HG03159 (cell line): ENCODE results near the gene GLE1.
"Not testable (repeated sequence)": the region's sequence is repeated elsewhere in the genome, so short reads cannot be mapped to it uniquely, and the experiment has no call there.

Source experiments
- ATAC-seq: cut with Tn5 transposase; IDR thresholded peaks from one replicate; pipeline ENCODE4 v1.9.1; 2021; ENCODE audit warnings: mild to moderate bottlenecking, moderate library complexity; ENCODE audit not compliant: unreplicated experiment

The GLE1 gene

DNA sequence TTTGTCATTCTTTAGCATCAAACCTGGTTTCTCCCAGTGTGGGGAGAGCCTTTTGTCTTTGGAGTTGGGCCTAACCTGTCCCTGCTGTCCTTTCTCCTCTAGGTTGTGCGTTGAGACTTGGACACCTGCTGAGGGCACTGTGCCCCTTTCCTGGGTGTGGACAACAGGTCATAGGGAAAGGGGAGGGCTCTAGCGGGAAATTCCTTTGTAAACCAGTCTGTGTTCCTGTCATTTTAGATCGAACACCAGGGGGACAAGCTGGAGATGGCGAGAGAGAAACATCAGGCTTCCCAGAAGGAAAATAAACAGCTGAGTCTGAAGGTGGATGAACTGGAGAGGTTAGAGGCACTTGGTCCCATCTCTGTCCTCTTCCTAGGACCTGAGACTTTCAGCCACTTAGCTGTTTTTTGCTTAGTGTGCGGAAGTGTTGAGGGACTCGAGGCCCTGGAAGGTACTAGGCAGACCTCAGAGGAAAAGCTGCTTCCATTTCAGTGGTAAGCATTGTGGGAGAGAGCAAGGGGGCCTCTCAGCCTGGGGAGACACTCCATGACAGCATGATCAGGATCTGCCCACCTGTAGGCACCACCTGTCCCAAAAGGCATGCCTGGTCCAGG is 8.6 kb upstream of the GLE1 start:
- ATAC-seq = no peak

DNA sequence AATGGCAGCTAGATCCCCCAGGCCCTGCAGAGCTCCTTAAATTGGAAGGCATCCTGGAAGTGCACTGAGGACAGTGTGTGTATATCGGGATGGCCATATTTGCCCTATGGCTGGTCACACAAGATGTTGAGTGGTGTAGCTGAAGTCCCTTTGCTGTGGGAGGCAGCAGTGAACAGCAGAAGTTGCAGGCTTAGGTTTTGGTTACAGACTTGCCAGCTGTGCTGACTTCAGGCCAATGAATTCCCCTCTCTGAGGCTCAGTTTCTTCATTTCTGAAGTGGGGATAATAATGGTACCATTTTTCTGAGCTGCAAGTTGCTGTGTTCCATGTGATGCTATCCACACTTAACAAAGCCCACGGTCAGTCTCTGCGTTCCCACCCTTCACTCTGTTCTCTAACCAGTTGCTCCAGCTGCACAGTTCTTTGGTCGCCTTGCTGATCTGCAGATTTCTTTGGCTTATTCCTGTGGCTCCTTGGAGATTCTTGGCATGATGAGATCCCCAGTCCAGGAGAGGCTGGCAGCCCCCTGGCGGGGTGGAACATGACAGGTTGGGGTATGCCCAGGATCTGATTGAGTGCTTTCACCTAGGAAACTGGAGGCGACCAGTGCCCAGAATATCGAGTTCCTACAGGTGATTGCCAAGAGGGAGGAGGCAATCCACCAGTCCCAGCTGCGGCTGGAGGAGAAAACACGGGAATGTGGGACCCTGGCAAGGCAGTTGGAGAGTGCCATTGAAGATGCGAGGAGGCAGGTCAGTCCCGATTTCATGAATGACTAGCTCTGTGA is 6.5 kb upstream of the GLE1 start:
- no peak for ATAC-seq

DNA sequence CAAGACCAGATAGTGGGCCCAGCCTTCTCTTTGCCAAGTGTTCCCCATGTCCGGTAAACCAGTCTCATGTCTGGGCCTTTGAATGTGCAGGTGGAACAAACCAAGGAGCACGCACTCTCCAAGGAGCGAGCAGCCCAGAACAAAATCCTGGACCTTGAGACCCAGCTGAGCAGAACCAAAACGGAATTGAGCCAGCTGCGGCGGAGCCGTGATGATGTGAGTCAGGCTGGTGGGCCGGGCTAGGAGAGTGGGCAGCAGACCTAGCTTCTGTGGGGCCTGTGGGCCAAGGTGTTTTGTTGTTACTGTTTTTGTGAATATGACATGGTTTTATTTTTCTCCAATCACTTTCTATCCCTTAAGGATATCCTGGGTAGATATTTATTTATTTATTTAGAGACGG is 5.6 kb upstream of the GLE1 start:
- no peak for ATAC-seq

DNA sequence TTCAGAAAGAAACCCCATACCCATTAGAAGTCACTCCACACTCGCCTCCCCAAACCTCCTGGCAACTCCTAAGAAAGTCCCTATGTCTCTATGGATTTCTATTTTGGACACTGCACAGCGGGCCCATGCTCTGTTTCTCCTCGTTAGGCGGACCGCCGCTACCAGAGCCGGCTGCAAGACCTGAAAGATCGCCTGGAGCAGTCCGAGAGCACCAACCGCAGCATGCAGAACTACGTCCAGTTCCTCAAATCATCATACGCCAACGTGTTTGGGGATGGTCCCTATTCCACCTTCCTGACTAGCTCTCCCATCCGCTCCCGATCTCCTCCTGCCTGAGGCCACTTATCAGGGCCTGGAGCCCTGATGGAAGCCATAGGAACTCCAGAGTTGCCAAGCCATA is 4.6 kb upstream of the GLE1 start:
- no peak for ATAC-seq

DNA sequence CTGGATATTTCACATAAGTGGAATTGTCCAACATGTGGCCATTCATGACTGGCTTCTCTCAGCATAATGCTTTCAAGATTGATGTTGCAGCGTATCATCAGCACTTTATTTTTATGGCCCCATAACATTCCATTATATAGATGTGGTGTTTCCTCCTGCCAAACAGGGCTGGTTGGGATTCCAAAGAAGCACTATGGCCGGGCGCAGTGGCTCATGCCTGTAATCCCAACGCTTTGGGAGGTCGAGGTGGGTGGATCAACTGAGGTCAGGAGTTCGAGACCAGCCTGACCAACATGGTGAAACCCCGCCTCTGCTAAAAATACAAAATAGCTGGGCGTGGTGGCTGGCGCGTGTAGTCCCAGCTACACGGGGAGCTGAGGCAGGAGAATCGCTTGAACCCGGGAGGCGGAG is 1.1 kb upstream of the GLE1 start:
- not testable (repeated sequence) for ATAC-seq

DNA sequence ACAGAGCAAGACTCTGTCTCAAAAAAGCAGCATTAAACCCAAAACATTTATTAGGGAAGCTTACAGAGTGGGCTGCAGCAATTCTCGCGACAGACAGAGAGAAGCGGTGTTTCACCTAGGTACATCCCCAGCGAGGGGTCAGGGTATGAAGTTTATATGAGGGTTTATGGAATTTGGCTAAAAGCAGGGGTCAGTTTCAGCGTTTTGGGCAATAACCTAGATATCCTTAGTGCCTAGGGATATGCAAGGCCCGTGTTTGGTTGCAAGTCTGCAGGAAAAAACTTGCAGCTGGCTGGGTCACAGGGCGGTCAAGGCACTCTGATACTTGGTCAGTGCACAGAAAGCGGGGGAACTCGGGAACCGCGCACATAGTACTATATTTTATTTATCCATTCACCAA is 649 bp upstream of the GLE1 start:
- no peak for ATAC-seq

DNA sequence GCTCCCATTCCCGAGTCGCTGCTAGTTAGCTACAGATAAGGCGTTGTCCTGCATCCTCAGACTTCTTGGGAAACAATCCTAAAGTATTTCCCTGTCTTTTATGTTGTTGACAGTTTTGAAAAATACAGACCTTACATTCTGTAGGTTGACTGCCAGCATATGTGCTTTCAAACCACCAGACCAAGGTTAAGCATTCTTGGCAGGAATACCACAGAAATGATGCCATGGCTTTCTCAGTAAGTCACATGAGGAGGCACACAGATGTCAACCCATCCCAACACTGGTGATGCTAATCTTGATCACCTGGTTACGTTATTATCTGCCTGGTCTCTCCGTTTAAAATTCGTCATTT is 871 bp downstream of the GLE1 start:
- no peak for ATAC-seq

DNA sequence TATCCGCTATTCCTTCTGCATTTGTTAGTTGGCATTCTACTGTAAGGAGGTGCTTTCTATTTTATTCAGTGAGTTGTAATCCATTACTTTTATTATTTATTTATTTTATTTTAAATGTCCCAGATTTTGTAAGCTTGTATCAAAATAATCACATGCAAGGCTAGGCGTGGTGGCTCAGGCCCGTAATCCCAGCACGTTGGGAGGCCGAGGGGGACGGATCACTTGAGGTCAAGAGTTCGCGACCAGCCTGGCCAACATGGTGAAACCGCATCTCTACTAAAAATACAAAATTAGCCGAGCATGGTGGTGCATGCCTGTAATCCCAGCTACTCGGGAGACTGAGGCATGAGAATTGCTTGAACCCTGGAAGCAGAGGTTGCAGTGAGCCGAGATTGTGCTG is 1.4 kb downstream of the GLE1 start:
- not testable (repeated sequence) for ATAC-seq

DNA sequence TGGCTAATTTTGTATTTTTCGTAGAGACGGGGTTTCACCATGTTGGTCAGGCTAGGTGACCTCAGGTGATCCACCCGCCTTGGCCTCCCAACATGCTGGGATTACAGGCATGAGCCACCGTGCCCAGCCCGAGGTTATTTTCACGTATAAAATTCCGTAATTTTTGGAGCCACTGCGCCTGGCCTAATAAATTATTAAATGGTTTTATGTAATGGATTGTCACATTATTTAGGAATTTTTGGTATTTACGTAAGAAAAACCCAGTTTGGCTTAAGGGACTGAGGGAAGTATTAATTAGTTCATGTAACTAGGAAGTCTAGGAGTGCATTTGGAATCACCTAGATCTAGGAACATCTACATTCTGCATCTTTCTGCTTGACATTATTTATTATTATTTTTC is 8.3 kb downstream of the GLE1 start:
- no peak for ATAC-seq

DNA sequence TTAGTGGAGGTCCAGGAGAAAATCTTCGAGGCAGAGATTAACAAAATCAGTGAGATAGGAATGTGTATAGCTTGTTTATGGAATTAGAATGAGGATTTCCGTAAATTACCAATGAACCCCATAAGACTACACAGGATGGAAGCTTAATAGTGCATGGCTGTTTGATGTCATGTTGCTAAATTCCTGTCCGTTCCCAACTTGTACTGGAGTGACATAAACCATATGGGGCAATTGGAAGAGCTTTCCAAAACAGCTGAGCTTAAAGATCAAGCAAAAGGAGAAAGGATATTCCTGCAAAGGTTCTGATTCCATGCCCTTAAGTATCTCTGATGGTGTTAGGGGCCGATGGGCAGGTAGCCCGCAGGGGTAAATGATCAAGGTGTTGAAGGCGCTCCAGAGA is 17.4 kb downstream of the GLE1 start:
- no peak for ATAC-seq

DNA sequence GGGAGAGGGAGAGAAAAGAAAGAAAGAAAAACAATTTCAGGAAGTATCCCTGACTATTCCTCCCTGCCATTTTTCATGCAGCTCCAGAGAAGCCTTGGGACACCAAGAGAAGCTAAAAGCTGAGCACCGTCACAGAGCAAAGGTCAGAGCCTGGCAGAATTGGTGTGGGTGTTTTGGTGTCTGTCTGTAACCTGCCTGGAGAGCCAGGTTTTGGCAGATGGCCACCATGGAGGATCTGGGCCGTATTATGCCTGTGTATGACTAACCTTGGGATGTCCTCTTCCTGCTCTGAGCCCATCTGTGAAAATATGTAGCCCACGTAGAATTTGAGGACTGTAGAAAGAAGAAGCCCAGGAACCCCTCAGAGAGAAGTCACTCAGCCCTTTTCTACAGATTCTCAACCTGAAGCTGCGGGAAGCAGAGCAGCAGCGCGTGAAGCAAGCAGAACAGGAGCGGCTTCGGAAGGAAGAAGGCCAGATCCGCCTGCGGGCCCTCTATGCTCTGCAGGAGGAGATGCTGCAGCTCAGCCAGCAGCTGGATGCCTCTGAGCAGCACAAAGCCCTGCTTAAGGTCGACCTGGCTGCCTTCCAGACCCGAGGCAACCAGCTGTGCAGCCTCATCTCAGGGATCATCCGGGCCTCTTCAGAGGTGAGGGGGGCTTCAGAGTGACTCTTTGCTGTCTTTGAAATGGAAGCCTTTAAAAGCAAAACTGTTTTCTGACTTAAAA is 18.8 kb downstream of the GLE1 start:
- ATAC-seq = no peak

DNA sequence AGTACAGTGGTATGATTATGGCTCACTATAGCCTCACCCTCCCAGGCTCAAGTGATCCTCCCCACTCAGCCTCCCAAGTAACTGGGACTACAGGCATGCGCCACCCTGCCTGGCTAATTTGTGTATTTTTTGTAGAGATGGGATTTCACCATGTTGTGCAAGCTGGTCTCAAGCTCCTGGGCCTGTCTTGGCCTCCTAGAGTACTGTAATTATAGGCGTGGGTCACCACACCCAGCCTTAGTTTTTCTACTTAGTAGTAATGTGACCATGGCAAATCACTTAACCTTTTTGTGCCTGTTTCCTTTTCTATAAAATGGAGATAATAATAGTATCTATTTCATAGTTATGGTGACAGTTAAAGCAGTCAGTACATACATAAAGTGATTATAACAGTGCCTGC is 22.2 kb downstream of the GLE1 start:
- no peak for ATAC-seq

DNA sequence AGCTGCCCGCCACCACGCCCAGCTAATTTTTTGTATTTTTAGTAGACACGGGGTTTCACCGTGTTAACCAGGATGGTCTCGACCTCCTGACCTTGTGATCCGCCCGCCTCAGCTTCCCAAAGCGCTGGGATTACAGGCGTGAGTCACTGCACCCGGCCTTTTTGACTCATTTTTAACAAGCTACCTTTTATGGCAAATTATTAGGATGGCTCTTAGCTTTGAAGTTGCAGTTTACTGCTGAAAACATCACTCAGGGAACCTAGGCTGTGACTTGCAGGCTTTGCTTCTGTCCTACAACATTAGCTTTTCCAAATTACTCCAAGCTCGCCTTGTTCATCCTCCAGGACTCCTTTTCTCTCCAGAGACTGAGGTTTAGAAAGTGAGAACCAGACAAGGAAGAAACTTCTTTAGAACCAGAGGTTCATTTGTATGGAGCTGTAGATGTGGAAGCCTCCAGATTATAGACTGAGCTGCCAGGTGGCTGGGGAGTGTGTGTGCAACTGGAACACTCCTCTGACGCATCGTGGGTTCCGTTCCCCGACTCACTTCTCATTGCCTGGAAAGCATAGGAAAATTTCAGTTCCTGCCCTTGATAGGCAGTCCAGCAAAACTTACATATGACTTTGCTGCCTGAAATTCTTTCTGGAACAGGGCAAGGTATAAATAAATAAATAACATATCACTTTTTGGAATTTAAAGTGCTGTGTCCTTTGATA is 24.1 kb downstream of the GLE1 start:
- ATAC-seq = no peak

DNA sequence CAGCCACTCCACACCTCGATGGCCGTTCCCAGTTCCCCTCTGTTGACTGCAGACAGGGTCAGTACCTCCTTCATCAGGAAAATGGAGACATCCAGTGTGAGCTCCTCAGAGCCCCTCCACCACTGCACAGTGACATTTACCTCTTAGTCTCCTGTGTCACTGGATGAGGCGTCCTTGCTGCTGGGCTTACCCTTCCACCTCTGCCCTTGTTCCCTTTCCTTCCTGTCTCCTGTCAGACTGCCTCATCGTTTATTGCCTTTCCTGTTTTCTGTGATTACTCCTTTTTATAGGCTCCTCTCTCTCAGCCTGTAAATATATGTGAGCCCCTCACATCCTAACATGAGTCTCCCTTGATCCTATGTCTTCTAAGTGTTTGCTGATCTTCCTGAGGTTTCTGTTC is 24.7 kb downstream of the GLE1 start:
- ATAC-seq = no peak

DNA sequence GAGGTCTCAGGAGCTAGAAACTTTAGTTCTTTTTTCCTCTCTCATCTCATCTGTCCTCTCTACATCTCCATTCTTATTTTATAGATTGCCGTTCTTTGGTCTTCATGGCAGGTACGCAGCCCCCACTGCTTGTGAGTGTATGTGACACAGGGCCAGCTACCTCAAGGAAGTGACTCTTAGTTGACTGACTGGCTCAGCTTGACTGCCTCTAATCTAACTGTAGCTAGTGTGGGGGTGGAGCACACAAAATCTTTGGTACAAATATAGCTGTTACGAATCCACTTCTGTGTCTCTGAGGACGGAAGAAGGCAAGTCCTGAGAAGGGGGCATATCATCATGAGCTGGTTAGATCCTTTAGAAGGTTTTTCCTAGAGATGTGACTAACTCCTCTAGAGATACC is 28.1 kb downstream of the GLE1 start:
- no peak for ATAC-seq

DNA sequence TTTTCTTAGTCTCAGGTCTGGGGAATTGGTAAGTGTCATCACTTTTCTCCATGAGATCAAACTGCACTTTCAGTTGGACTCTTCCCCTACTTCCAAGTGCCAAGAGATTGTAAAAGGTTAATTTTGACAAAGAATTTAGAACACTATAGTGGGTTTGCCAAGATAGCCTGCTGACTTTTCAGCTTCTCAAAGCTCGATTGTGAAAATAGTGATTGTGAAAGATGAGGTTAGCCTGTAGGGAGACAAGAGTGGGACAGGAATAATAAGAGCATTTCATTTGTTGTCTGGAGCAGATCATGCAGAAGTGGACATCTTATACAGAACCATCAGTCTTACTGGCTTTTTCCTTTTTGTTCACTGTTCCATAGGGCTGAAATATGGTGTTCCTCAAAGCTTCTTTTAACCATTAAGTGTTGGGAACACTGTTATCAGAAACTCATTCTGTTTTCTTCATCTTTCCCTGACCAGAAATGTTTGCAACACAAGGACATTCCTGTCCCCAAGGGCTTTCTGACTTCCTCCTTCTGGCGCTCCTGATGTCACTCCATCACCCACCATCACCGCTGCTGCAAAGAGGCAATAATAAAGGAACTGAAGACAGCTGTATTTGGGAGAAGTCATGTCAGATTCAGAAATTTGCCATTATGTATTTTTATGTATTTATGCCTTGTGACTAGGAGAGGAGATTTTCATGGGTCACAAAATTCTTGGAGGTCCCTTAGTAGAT is 36.3 kb downstream of the GLE1 start:
- ATAC-seq = no peak

DNA sequence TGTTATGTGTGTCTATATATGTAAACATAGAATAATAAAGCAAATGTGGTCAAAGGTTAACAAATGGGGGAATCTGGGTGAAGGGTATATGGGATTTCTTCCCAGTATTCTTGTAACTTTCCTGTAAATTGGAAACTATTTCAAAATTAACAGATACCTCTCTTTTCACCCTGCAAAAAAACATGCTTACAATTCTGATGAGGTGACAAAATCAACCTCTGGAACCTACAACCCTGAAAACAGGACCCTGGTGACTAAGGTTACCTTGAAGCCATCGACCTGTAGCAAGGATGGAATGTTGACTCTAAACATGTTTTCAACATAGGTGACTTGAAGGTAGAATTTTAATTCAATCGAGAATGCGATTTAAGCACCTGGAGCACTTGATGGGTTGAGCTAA is 42.0 kb downstream of the GLE1 start:
- ATAC-seq = no peak

DNA sequence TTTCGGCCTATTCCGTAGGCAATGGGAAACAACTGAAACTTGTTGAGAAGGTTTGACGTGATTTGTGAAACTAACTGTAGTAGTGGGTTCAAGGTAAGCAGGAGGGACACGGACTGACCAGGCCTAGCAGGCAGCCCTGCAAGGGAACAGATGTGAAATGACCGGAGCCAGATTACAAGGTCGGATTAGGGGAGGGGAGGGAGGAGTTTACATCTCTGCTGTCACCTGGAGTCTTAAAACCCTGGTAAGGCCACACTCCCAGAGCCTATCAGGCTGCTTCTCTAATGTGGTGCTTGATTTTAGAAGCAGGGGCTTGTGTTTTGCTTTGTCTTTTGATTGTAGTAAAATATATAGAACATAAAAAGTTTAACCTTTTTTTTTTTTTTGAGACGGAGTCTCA is 44.4 kb downstream of the GLE1 start:
- ATAC-seq = no peak

DNA sequence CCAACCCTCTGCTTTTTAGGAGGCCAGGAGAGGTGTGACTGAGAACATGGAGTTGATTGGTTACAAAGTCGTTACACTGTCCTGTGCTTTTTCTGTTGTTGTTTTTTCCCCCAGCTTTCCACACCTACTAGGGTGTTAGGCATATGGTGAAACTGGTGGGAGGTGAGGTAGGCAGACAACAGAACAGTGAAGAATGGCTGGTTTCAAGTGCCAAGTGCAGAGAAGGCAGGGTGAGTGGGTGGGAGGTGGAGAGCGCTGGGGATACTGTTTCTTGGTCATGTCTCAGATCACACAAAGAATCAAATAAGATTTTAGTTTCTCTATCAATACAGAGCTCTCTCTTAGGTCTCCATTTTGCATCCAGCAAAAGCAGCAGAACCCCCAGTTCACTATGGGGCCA is 45.7 kb downstream of the GLE1 start:
- no peak for ATAC-seq

DNA sequence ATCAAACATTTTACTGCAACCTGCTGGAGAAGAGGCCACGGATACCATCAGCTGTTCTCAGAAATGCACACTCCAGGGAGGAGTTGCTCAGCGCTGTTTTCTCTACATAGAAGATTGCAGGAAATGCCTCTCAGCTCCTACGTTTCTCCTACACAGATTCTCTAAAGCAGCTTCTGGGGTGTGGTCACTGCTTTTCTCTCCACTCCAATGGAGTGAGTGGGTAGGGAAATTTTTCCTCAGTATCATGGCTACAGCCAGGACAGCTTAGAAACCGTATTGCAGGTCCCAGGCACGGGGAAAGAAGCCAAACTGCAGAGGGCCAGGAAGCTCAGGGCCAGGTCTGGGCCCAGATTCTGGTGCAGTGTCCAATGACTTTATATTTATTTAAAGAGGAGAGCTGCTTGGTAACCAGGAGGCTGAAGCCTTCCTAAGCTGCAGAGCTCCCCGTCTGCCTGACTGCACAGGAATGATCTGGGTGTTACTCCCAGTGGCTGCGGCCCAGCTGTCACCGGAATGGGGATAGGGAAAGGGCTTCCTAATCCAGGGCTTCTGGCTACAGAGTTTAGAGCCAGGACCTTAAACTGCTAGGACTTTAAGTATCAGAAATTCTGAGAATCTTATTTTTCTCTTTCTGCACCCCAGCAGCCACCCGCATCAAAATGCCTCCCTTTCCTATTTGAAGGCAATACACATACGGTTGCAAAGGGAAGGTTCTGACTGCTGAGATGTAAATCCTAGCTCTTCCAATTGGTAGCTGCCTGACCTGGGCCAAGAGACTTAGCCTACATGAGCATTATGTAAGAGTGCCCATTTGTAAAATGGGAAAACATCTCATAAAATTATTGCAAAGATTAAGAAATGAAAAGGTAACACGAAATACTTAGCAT is 46.5 kb downstream of the GLE1 start:
- ATAC-seq = no peak
